H1 (cell line): Measurements from ENCODE around the gene PLPP4. TPM values are rescaled to one million over a fixed set of nuclear protein-coding genes. Genes with fewer than 3 reads are reported as not detected.

Experiments
- TEAD4 ChIP-seq: IDR thresholded peaks from 2 replicates; pipeline ENCODE4 v1.6.1; 2012; ENCODE audit warnings: low read depth, low read length, inconsistent platforms, mixed read lengths
- polyA plus RNA-seq, 7 experiments: library from polyadenylated mRNA; depleted of rRNA in 3 of 7; stranded (reverse) in 5 of 7; unstranded in 2 of 7; fragments of >200 nt in 5 of 7; fragments of 200-250 nt in 2 of 7; gene quantifications; 1 replicate in 5 of 7; 2 replicates in 1 of 7; 4 replicates in 1 of 7; pipeline versions ENCODE4 v1.2.1 to v1.2.3, GENCODE V29; 2011 to 2013; ENCODE audit warnings: missing spikeins in 2 of 7, mixed read lengths in 2 of 7
- total RNA-seq: library from RNA; stranded (reverse); fragmentation: NEBNext Ultra II Directional; extraction: Animal tissue kit (Norgen Biotek cat#: 25700); gene quantifications from 2 replicates; pipeline ENCODE4 v1.2.1, GENCODE V29; 2021
- TF ChIP-seq, protein P1 (sequence below): IDR thresholded peaks from 2 replicates; pipeline ENCODE4 v1.6.1; 2011; ENCODE audit warnings: low read depth, mild to moderate bottlenecking, low read length; ENCODE audit not compliant: insufficient read depth

The PLPP4 gene
- total and polyA plus RNA-seq, 2 of the 8 experiments (the other 6 are each of a cell fraction or from before 2014, with no cell fraction given), result 0.30 TPM; not detected in 1

DNA sequence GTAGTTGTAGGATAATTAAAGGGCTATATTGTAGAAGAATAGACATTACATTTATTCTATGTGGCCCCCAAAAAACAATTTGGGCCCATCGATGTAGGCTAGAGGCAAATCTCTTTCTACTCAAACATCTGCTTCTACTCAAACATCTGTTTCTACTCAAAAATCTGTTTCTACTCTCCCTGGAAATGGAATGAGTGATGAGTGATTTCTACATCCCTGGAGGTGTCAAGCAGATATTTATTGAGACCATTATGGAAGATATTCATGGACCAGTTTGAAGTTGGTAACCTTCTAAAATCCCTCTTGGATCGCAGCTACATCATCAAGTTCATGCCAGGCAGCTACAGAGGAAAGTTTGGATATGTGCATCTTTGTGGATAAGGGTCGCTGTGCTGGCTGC lies 5.1 kb upstream of the PLPP4 start (continued):
- TF ChIP-seq TEAD4, result no peak
- TF ChIP-seq, protein P1, sequence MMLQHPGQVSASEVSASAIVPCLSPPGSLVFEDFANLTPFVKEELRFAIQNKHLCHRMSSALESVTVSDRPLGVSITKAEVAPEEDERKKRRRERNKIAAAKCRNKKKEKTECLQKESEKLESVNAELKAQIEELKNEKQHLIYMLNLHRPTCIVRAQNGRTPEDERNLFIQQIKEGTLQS, result no peak
